ENCODE measurements around the gene ACVR2B.

ACVR2B gene

GRCh38 chr3:38446085-38446686 is 7.5 kb upstream of the ACVR2B start:
- H3K36me3 ChIP-seq (ENCODE audit: insufficient read depth, low read length): no peaks in the 10 kb centered on the region
- H3K27ac ChIP-seq (ENCODE audit: low read depth, low read length): no peak overlapping the region
- H3K4me1 ChIP-seq (ENCODE audit: insufficient read depth, low read length): no peaks in the 10 kb centered on the region
- H3K27me3 ChIP-seq (ENCODE audit: insufficient read depth, low read length): no peaks in the 10 kb centered on the region
- H3K9me3 ChIP-seq (ENCODE audit: insufficient read depth, low read depth, low read length): no peaks in the 10 kb centered on the region; the same call in 1 of the 2 replicates
- H3K9ac ChIP-seq (ENCODE audit: low read depth, low read length): no peak overlapping the region
- WGBS: 74% methylated on average over 1 of the region's 2 CpGs
- H3K4me3 ChIP-seq (ENCODE audit: low read length): no peak overlapping the region

- H3K4me3 ChIP-seq (ENCODE audit: low read length): no peak overlapping the region
- H3K9me3 ChIP-seq (ENCODE audit: insufficient read depth, low read depth, low read length): no peaks in the 10 kb centered on the region; the same call in 1 of the 2 replicates
- H3K4me1 ChIP-seq (ENCODE audit: insufficient read depth, low read length): no peaks in the 10 kb centered on the region
- no peaks in the 10 kb centered on the region for H3K27me3 ChIP-seq (ENCODE audit: insufficient read depth, low read length)
- H3K36me3 ChIP-seq (ENCODE audit: insufficient read depth, low read length): no peaks in the 10 kb centered on the region
- no peak overlapping the region for H3K27ac ChIP-seq (ENCODE audit: low read depth, low read length)
- H3K9ac ChIP-seq (ENCODE audit: low read depth, low read length): no peak overlapping the region
Measured at GRCh38 chr3:38446812-38447211, 6.9 kb upstream of the ACVR2B start.

GRCh38 chr3:38450853-38451252 is 2.8 kb upstream of the ACVR2B start:
- no peak overlapping the region for H3K4me3 ChIP-seq (ENCODE audit: low read length)
- H3K4me1 ChIP-seq (ENCODE audit: insufficient read depth, low read length): peaks cover 5% of the 10 kb centered on the region
- 94% methylated on average over 3 of the region's 3 CpGs for WGBS
- no peak overlapping the region for H3K9ac ChIP-seq (ENCODE audit: low read depth, low read length)
- no peaks in the 10 kb centered on the region for H3K27me3 ChIP-seq (ENCODE audit: insufficient read depth, low read length)
- H3K27ac ChIP-seq (ENCODE audit: low read depth, low read length): no peak overlapping the region
- H3K9me3 ChIP-seq (ENCODE audit: insufficient read depth, low read depth, low read length): no peaks in the 10 kb centered on the region; the same call in 1 of the 2 replicates
- H3K36me3 ChIP-seq (ENCODE audit: insufficient read depth, low read length): no peaks in the 10 kb centered on the region

DNA sequence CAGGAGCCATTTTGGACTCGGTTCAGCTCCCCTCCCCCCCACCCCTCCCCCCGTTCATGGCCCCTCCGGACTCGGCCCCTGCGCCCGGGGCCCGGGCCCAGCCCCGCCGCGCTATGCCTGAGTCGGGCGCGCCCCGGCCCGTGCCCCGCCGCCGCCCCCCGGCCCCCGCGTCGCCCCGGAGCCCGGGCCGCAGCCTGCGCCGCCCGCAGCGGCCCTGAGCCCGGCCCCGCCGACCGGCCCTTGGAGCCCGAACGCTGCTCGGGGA is 155 bp downstream of the ACVR2B start:
- Histone ChIP-seq H3K27ac (ENCODE audit: low read depth, low read length) (peak overlapping the region; percentile 98; the same call in 1 of the 2 replicates), H3K27me3 (ENCODE audit: insufficient read depth, low read length) (no peaks in the 10 kb centered on the region), H3K9ac (ENCODE audit: low read depth, low read length) (peak overlapping the region; percentile 100), H3K36me3 (ENCODE audit: insufficient read depth, low read length) (no peaks in the 10 kb centered on the region), H3K4me3 (ENCODE audit: low read length) (peak overlapping the region; percentile 83), H3K4me1 (ENCODE audit: insufficient read depth, low read length) (peaks cover 22% of the 10 kb centered on the region), H3K9me3 (ENCODE audit: insufficient read depth, low read depth, low read length) (no peaks in the 10 kb centered on the region; the same call in 1 of the 2 replicates)
- WGBS: under 1% methylated on average over 35 of the region's 36 CpGs

DNA sequence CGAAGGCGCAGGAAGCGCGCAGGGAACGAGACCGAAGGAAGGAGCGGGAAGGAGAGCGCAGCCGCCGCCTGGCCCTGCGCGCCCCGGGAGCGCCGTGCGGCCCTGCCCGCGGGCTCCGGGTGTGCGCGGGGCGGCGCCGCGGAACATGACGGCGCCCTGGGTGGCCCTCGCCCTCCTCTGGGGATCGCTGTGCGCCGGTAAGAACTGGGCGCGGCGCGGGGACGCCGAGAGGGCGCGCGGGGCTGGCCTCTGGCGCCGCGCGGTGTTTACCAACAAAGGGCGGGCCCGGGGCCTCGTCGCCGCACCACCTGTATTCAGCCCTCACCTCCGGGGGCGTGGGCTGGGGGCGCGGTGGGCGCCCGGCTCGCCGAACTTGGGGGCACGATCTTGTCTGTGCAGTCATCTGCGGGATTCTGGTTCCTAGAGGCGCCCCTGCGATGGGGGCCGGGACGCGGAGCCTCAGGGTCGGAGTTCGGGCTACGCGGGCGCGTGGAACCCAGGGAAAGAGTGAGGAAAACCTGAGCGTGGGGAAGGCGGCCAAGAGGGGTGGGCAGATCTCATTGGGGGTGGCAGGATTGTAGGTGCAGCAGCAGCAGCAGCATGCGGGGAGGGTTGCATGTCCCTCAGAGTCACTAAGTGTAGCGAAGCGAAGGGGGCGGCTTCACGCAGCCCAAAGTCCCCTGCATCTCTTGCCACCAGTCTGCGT is 641 bp downstream of the ACVR2B start:
- no peaks in the 10 kb centered on the region for H3K27me3 ChIP-seq (ENCODE audit: insufficient read depth, low read length)
- H3K9ac ChIP-seq (ENCODE audit: low read depth, low read length): peak overlapping the region; percentile 100
- no peaks in the 10 kb centered on the region; the same call in 1 of the 2 replicates for H3K9me3 ChIP-seq (ENCODE audit: insufficient read depth, low read depth, low read length)
- peak overlapping the region; percentile 83 for H3K4me3 ChIP-seq (ENCODE audit: low read length)
- H3K4me1 ChIP-seq (ENCODE audit: insufficient read depth, low read length): peaks cover 27% of the 10 kb centered on the region
- H3K27ac ChIP-seq (ENCODE audit: low read depth, low read length): peak overlapping the region; percentile 98
- no peaks in the 10 kb centered on the region for H3K36me3 ChIP-seq (ENCODE audit: insufficient read depth, low read length)
- WGBS: under 1% methylated on average over 78 of the region's 78 CpGs

DNA sequence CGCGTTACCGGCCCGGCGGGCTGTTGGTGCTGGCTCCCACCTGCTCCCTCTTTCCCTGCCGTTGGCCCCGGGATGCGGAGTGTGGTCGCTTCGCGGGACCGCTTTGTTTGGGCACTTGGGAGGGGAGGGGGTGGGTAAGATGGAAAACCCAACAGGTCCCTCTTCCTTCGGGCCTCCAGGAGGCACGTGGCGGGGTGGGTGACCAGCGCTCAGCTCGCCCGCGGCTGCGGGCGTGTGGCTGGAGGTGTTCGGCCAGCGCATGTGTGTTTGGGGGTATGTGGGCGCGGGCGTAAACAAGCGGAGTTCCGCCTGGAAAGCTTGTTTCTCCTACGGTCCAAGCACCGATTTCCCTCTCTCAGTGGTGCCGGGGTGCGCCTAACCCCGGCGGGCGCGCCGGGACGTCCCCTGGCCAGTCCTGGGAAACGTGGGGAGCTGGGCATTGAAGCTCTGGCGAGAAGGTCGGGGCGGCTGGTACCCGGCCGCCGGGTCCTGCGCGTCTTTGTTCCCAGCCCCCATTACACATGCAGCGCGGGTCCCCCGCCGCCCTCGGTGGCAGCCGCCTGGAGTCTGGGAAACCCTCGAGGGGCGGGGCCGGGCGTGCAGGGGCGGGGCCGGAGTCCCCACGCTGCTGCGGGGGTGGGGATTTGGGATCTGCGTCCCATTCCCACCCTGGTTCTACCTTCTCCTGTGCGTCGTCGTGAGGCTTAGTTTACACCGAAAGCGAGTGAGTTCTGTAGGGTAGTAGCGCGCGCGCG is 1.4 kb downstream of the ACVR2B start:
- WGBS: under 1% methylated on average over 67 of the region's 72 CpGs
- peaks cover 28% of the 10 kb centered on the region for H3K4me1 ChIP-seq (ENCODE audit: insufficient read depth, low read length)
- H3K36me3 ChIP-seq (ENCODE audit: insufficient read depth, low read length): no peaks in the 10 kb centered on the region
- peak overlapping the region; percentile 83 for H3K4me3 ChIP-seq (ENCODE audit: low read length)
- no peaks in the 10 kb centered on the region for H3K27me3 ChIP-seq (ENCODE audit: insufficient read depth, low read length)
- H3K9ac ChIP-seq (ENCODE audit: low read depth, low read length): peak overlapping the region; percentile 100
- peak overlapping the region; percentile 98 for H3K27ac ChIP-seq (ENCODE audit: low read depth, low read length)
- H3K9me3 ChIP-seq (ENCODE audit: insufficient read depth, low read depth, low read length): no peaks in the 10 kb centered on the region; the same call in 1 of the 2 replicates

DNA sequence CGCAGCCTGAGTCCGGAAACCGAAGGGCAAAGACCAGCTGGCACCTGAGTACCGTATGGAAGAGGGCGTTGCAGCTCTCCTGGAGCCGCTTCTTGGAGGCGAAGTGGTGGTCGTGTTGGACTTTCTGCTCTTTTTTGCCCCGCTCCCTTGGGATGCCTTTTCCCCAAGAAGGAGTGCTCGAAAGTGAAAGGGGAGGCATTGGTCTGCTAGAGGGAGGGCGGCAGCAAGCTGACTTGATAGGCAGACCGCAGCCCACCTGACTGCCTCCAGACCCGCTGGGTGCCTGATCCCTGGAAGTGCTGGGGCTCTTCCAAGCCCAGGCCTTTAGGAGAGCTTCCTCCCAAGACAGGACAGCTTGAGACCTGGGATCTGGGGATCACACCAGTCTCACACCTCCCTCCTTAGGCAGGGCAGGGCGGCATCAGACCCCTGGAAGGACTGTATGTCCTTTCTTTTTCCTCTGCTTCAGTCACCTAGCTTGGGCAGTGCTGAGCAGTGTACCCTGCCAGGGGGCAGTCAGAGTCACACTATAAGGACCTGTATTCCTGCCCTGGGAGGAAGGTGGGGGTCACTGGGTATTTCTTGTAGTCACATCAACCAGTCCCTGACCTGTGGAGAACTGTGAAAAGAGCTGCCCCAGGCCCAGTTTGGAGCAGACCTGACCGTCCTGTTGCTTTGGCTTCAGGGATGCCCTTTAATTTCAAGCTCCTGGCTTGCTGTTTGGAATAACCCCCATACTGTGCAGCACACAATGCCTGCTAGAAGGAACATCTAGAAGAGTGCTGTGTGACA is 2.1 kb downstream of the ACVR2B start:
- H3K27me3 ChIP-seq (ENCODE audit: insufficient read depth, low read length): no peaks in the 10 kb centered on the region
- peak overlapping the region; percentile 83 for H3K4me3 ChIP-seq (ENCODE audit: low read length)
- H3K9ac ChIP-seq (ENCODE audit: low read depth, low read length): peak overlapping the region; percentile 100
- H3K36me3 ChIP-seq (ENCODE audit: insufficient read depth, low read length): no peaks in the 10 kb centered on the region
- H3K9me3 ChIP-seq (ENCODE audit: insufficient read depth, low read depth, low read length): no peaks in the 10 kb centered on the region
- peaks cover 28% of the 10 kb centered on the region for H3K4me1 ChIP-seq (ENCODE audit: insufficient read depth, low read length)
- WGBS: 8% methylated on average over 15 of the region's 15 CpGs
- peak overlapping the region; percentile 98; the same call in 1 of the 2 replicates for H3K27ac ChIP-seq (ENCODE audit: low read depth, low read length)

GRCh38 chr3:38457111-38458003 is 3.7 kb downstream of the ACVR2B start:
- 92% methylated on average over 9 of the region's 9 CpGs for WGBS
- H3K36me3 ChIP-seq (ENCODE audit: insufficient read depth, low read length): no peaks in the 10 kb centered on the region
- H3K27me3 ChIP-seq (ENCODE audit: insufficient read depth, low read length): no peaks in the 10 kb centered on the region
- peaks cover 28% of the 10 kb centered on the region for H3K4me1 ChIP-seq (ENCODE audit: insufficient read depth, low read length)
- H3K9me3 ChIP-seq (ENCODE audit: insufficient read depth, low read depth, low read length): no peaks in the 10 kb centered on the region
- no peak overlapping the region for H3K4me3 ChIP-seq (ENCODE audit: low read length)
- no peak overlapping the region for H3K27ac ChIP-seq (ENCODE audit: low read depth, low read length)
- H3K9ac ChIP-seq (ENCODE audit: low read depth, low read length): no peak overlapping the region

- no peaks in the 10 kb centered on the region for H3K36me3 ChIP-seq (ENCODE audit: insufficient read depth, low read length)
- 87% methylated on average over 13 of the region's 13 CpGs for WGBS
- H3K9me3 ChIP-seq (ENCODE audit: insufficient read depth, low read depth, low read length): no peaks in the 10 kb centered on the region
- H3K27me3 ChIP-seq (ENCODE audit: insufficient read depth, low read length): no peaks in the 10 kb centered on the region
- no peak overlapping the region for H3K4me3 ChIP-seq (ENCODE audit: low read length)
- peaks cover 24% of the 10 kb centered on the region for H3K4me1 ChIP-seq (ENCODE audit: insufficient read depth, low read length)
- no peak overlapping the region for H3K27ac ChIP-seq (ENCODE audit: low read depth, low read length)
- H3K9ac ChIP-seq (ENCODE audit: low read depth, low read length): no peak overlapping the region
Measured at GRCh38 chr3:38458796-38459498, 5.3 kb downstream of the ACVR2B start.
